HEK293 (cell line): ENCODE data around the gene CLCN2.
A peak's percentile ranks its signal among the peaks of the same experiment; 100 is the strongest.

ENCODE experiments used
- CTCF ChIA-PET: fragments of 350-600 bp; formaldehyde crosslinking; extraction: SDS; loops from one replicate; lab custom pipeline; 2021; ENCODE audit warnings: antibody characterized with exemption; lab: Yijun Ruan, JAX
- POLR2A ChIA-PET: fragments of 300-600 bp; formaldehyde crosslinking; extraction: SDS; loops from one replicate; lab custom pipeline; 2020; ENCODE audit warnings: antibody characterized with exemption, inconsistent platforms; lab: Yijun Ruan, JAX
- H3K27ac ChIP-seq: fragments of 200-500 bp; sonication (Bioruptor generic); 2 replicates; pipeline ENCODE4 v1.5.1; 2014; ENCODE audit warnings: low read depth, low read length, control low read depth, inconsistent platforms; ENCODE audit errors: extremely low read depth
- H3K36me3 ChIP-seq, 2 experiments: fragments of 200-500 bp in 1 of 2; sonication (Bioruptor generic) in 1 of 2; 1 replicate in 1 of 2; 2 replicates in 1 of 2; pipeline ENCODE4 v1.5.1; 2014 to 2017; ENCODE audit warnings: inconsistent platforms in 2 of 2, low read length in 2 of 2; ENCODE audit not compliant: control insufficient read depth in 2 of 2, insufficient read depth in 1 of 2
- H3K4me1 ChIP-seq: fragments of 200-500 bp; sonication (Bioruptor generic); 2 replicates; pipeline ENCODE4 v1.5.1; 2014; ENCODE audit warnings: mild to moderate bottlenecking, low read length, inconsistent platforms; ENCODE audit not compliant: control insufficient read depth, insufficient read depth
- H3K4me3 ChIP-seq: 2 replicates; pipeline ENCODE4 v1.5.1; 2011; ENCODE audit warnings: low read depth, mild to moderate bottlenecking, control low read depth, low read length, moderate library complexity
- H3K9me3 ChIP-seq: fragments of 200-500 bp; sonication (Bioruptor generic); 2 replicates; pipeline ENCODE4 v1.5.1; 2014; ENCODE audit warnings: low read depth, low read length, inconsistent platforms; ENCODE audit not compliant: control insufficient read depth, insufficient read depth
- FEZF1 ChIP-seq: fragments of 450-650 bp; formaldehyde crosslinking; IDR thresholded peaks from 2 replicates; pipeline ENCODE4 v1.5.1; 2016; ENCODE audit warnings: missing biosample characterization, missing genetic modification characterization
- IKZF3 ChIP-seq: fragments of 450-650 bp; IDR thresholded peaks from 2 replicates; pipeline ENCODE4 v1.5.0; 2018; ENCODE audit warnings: missing biosample characterization, mild to moderate bottlenecking, missing genetic modification characterization, moderate library complexity
- KLF10 ChIP-seq: fragments of 450-650 bp; IDR thresholded peaks from 2 replicates; pipeline ENCODE4 v1.5.1; 2018; ENCODE audit warnings: missing biosample characterization, mild to moderate bottlenecking, missing genetic modification characterization
- OSR2 ChIP-seq: fragments of 450-650 bp; formaldehyde crosslinking; IDR thresholded peaks from 2 replicates; pipeline ENCODE4 v1.5.1; 2016; ENCODE audit warnings: missing biosample characterization, missing genetic modification characterization
- RBAK ChIP-seq: fragments of 450-650 bp; formaldehyde crosslinking; IDR thresholded peaks from 2 replicates; pipeline ENCODE4 v1.5.1; 2016; ENCODE audit warnings: missing biosample characterization, missing genetic modification characterization
- YY2 ChIP-seq: fragments of 450-650 bp; formaldehyde crosslinking; IDR thresholded peaks from 2 replicates; pipeline ENCODE4 v1.5.1; 2016; ENCODE audit warnings: missing biosample characterization, missing genetic modification characterization
- ZBTB11 ChIP-seq: fragments of 450-650 bp; formaldehyde crosslinking; conservative IDR thresholded peaks from 2 replicates; pipeline ENCODE4 v1.5.1; 2016; ENCODE audit warnings: low read depth, missing biosample characterization, missing genetic modification characterization
- ZBTB7A ChIP-seq: fragments of 450-650 bp; formaldehyde crosslinking; IDR thresholded peaks from 2 replicates; pipeline ENCODE4 v1.5.1; 2016; ENCODE audit warnings: low read depth, missing biosample characterization, missing genetic modification characterization
- ZNF132 ChIP-seq: fragments of 450-650 bp; formaldehyde crosslinking; IDR thresholded peaks from 2 replicates; pipeline ENCODE4 v1.5.1; 2017; ENCODE audit warnings: missing biosample characterization, missing genetic modification characterization, borderline replicate concordance
- ZNF140 ChIP-seq: fragments of 450-650 bp; formaldehyde crosslinking; IDR thresholded peaks from 2 replicates; pipeline ENCODE4 v1.5.1; 2016; ENCODE audit warnings: missing biosample characterization, missing genetic modification characterization
- ZNF239 ChIP-seq: fragments of 450-650 bp; formaldehyde crosslinking; IDR thresholded peaks from 2 replicates; pipeline ENCODE4 v1.5.1; 2016; ENCODE audit warnings: missing biosample characterization, missing genetic modification characterization
- ZNF26 ChIP-seq: fragments of 450-650 bp; formaldehyde crosslinking; IDR thresholded peaks from 2 replicates; pipeline ENCODE4 v1.5.1; 2016; ENCODE audit warnings: missing biosample characterization, missing genetic modification characterization
- ZNF600 ChIP-seq: fragments of 450-650 bp; formaldehyde crosslinking; IDR thresholded peaks from 2 replicates; pipeline ENCODE4 v1.5.1; 2016; ENCODE audit warnings: missing biosample characterization, missing genetic modification characterization
- ZNF624 ChIP-seq: fragments of 450-650 bp; formaldehyde crosslinking; IDR thresholded peaks from 2 replicates; pipeline ENCODE4 v1.5.1; 2017; ENCODE audit warnings: missing biosample characterization, missing genetic modification characterization
- ZNF670 ChIP-seq: fragments of 450-650 bp; formaldehyde crosslinking; IDR thresholded peaks from 2 replicates; pipeline ENCODE4 v1.5.1; 2016; ENCODE audit warnings: missing biosample characterization, missing genetic modification characterization, low read depth
- ZNF701 ChIP-seq: fragments of 450-650 bp; formaldehyde crosslinking; IDR thresholded peaks from 2 replicates; pipeline ENCODE4 v1.5.1; 2016; ENCODE audit warnings: missing biosample characterization, missing genetic modification characterization
- ZSCAN4 ChIP-seq: fragments of 450-650 bp; formaldehyde crosslinking; IDR thresholded peaks from 2 replicates; pipeline ENCODE4 v1.5.1; 2017; ENCODE audit warnings: missing biosample characterization, missing genetic modification characterization

CLCN2 gene

GRCh38 chr3:184368586-184369183 is 7.3 kb upstream of the CLCN2 start (continued):
- TF ChIP-seq ZBTB11 (tag by site-specific recombination) (no peak), ZBTB7A (tag by site-specific recombination) (no peak), ZNF624 (tag by site-specific recombination) (no peak), RBAK (tag by site-specific recombination) (no peak)

GRCh38 chr3:184368116-184368515 is 6.7 kb upstream of the CLCN2 start:
- Histone ChIP-seq H3K4me3 (no peak overlapping the region), H3K36me3 (peaks cover 7 to 51% of the 10 kb centered on the region in 2 experiments; a peak in 2 of 3 replicates)
- ChIA-PET CTCF (interaction anchor here (1.2 to 7.7 kb wide), 2 partner anchors 100 to 145 kb away, joined by 6 to 85 read pairs; no protein-coding TSS in a partner anchor), POLR2A (no interaction called here)
- TF ChIP-seq ZNF701 (tag by site-specific recombination) (no peak), IKZF3 (no peak), ZNF239 (tag by site-specific recombination) (no peak), ZNF140 (no peak), ZNF600 (tag by site-specific recombination) (no peak), KLF10 (no peak), ZNF670 (no peak), ZNF132 (tag by site-specific recombination) (no peak), OSR2 (no peak), FEZF1 (no peak), ZNF26 (tag by site-specific recombination) (no peak)
- TF ChIP-seq, all 188 proteins: peak for 0
- H3K9me3 ChIP-seq = no peaks in the 10 kb centered on the region
- no peak overlapping the region for H3K27ac ChIP-seq
- H3K4me1 ChIP-seq = no peaks in the 10 kb centered on the region

- H3K4me1 ChIP-seq = no peaks in the 10 kb centered on the region
- ChIA-PET POLR2A (interaction anchor here (0.6 kb wide), 1 partner anchor 12 kb away, joined by 3 read pairs; no protein-coding TSS in a partner anchor), CTCF (interaction anchor here (0.6 to 7.7 kb wide), 5 partner anchors 11 to 174 kb away, joined by 3 to 85 read pairs (median 3); no protein-coding TSS in a partner anchor)
- peaks cover 7 to 51% of the 10 kb centered on the region in 2 experiments; a peak in 2 of 3 replicates for H3K36me3 ChIP-seq
- TF ChIP-seq ZSCAN4 (tag by site-specific recombination) (peak; percentile 85), YY2 (tag by site-specific recombination) (no peak)
- TF ChIP-seq, all 188 proteins: peak for 1
- Histone ChIP-seq H3K4me3 (no peak overlapping the region), H3K27ac (no peak overlapping the region), H3K9me3 (no peaks in the 10 kb centered on the region)
Measured at GRCh38 chr3:184366619-184367289, 5.3 kb upstream of the CLCN2 start.
